ENCODE data around the gene CNTNAP4.

Gene CNTNAP4

GRCh38 chr16:76329106-76329505, 51.9 kb downstream of the CNTNAP4 start:
- POLR2A ChIA-PET, result no interaction called here
- no peak for TF ChIP-seq FOXA1 (IDR thresholded peaks at IDR 0.05)
- no peak for TF ChIP-seq HDGF (IDR thresholded peaks at IDR 0.05; ENCODE audit: borderline replicate concordance)
- no peak for TF ChIP-seq PKNOX1 (IDR thresholded peaks at IDR 0.05)
- no peak for TF ChIP-seq BHLHE40 (IDR thresholded peaks at IDR 0.05; ENCODE audit: borderline replicate concordance)
- no peak for TF ChIP-seq L3MBTL2 (conservative IDR thresholded peaks at IDR 0.05)
- TF ChIP-seq SUZ12 (IDR thresholded peaks at IDR 0.05), result no peak
- TF ChIP-seq FOXM1 (IDR thresholded peaks at IDR 0.05; ENCODE audit: borderline replicate concordance), result no peak
- no peak for TF ChIP-seq LEF1 (IDR thresholded peaks at IDR 0.05; ENCODE audit: borderline replicate concordance)
- no peak for TF ChIP-seq NFRKB (IDR thresholded peaks at IDR 0.05)
- no peak for TF ChIP-seq FOXK2 (IDR thresholded peaks at IDR 0.05)
- no peak for TF ChIP-seq TARDBP (IDR thresholded peaks at IDR 0.05)
- no peak for TF ChIP-seq ELF4 (IDR thresholded peaks at IDR 0.05)
- TF ChIP-seq ARNT (IDR thresholded peaks at IDR 0.05), result no peak
- no peak for TF ChIP-seq SP1 (IDR thresholded peaks at IDR 0.05)
- TF ChIP-seq ZNF384 (IDR thresholded peaks at IDR 0.05), result no peak
- no peak for TF ChIP-seq CTBP1 (IDR thresholded peaks at IDR 0.05; ENCODE audit: borderline replicate concordance)
- no peak for DNase-seq (ENCODE audit: extremely low spot score)
- CTCF ChIA-PET, result no interaction called here

GRCh38 chr16:76335180-76335974, 58.2 kb downstream of the CNTNAP4 start:
- POLR2A ChIA-PET, result no interaction called here
- CTCF ChIA-PET, result no interaction called here
- TF ChIP-seq NFRKB (IDR thresholded peaks at IDR 0.05), result no peak
- TF ChIP-seq FOXK2 (IDR thresholded peaks at IDR 0.05), result no peak
- no peak for TF ChIP-seq SP1 (IDR thresholded peaks at IDR 0.05)
- no peak for TF ChIP-seq HDGF (IDR thresholded peaks at IDR 0.05; ENCODE audit: borderline replicate concordance)
- no peak for TF ChIP-seq ZNF384 (IDR thresholded peaks at IDR 0.05)
- no peak for TF ChIP-seq ARNT (IDR thresholded peaks at IDR 0.05)
- TF ChIP-seq TARDBP (IDR thresholded peaks at IDR 0.05), result no peak
- TF ChIP-seq ELF4 (IDR thresholded peaks at IDR 0.05), result no peak
- no peak for TF ChIP-seq FOXM1 (IDR thresholded peaks at IDR 0.05; ENCODE audit: borderline replicate concordance)
- no peak for TF ChIP-seq SUZ12 (IDR thresholded peaks at IDR 0.05)
- no peak for TF ChIP-seq L3MBTL2 (conservative IDR thresholded peaks at IDR 0.05)
- no peak for TF ChIP-seq CTBP1 (IDR thresholded peaks at IDR 0.05; ENCODE audit: borderline replicate concordance)
- no peak for DNase-seq (ENCODE audit: extremely low spot score)

GRCh38 chr16:76336112-76336511, 58.9 kb downstream of the CNTNAP4 start:
- no peak for DNase-seq (ENCODE audit: extremely low spot score)
- TF ChIP-seq FOXK2 (IDR thresholded peaks at IDR 0.05) (no peak), ZNF384 (IDR thresholded peaks at IDR 0.05) (no peak), FOXA1 (IDR thresholded peaks at IDR 0.05) (no peak), NFRKB (IDR thresholded peaks at IDR 0.05) (no peak), ARNT (IDR thresholded peaks at IDR 0.05) (no peak), BHLHE40 (IDR thresholded peaks at IDR 0.05; ENCODE audit: borderline replicate concordance) (no peak), ELF4 (IDR thresholded peaks at IDR 0.05) (no peak), TARDBP (IDR thresholded peaks at IDR 0.05) (no peak), SUZ12 (IDR thresholded peaks at IDR 0.05) (no peak), PKNOX1 (IDR thresholded peaks at IDR 0.05) (no peak), SP1 (IDR thresholded peaks at IDR 0.05) (no peak), FOXM1 (IDR thresholded peaks at IDR 0.05; ENCODE audit: borderline replicate concordance) (no peak), HDGF (IDR thresholded peaks at IDR 0.05; ENCODE audit: borderline replicate concordance) (no peak), LEF1 (IDR thresholded peaks at IDR 0.05; ENCODE audit: borderline replicate concordance) (no peak), CTBP1 (IDR thresholded peaks at IDR 0.05; ENCODE audit: borderline replicate concordance) (no peak), L3MBTL2 (conservative IDR thresholded peaks at IDR 0.05) (no peak)
- CTCF ChIA-PET, result no interaction called here
- POLR2A ChIA-PET, result no interaction called here

GRCh38 chr16:76338472-76338871, 61.3 kb downstream of the CNTNAP4 start:
- no peak for DNase-seq (ENCODE audit: extremely low spot score)
- ChIA-PET CTCF (no interaction called here), POLR2A (no interaction called here)
- no peak for TF ChIP-seq CTBP1 (IDR thresholded peaks at IDR 0.05; ENCODE audit: borderline replicate concordance)
- TF ChIP-seq ELF4 (IDR thresholded peaks at IDR 0.05), result no peak
- TF ChIP-seq FOXA1 (IDR thresholded peaks at IDR 0.05), result no peak
- no peak for TF ChIP-seq PKNOX1 (IDR thresholded peaks at IDR 0.05)
- TF ChIP-seq FOXM1 (IDR thresholded peaks at IDR 0.05; ENCODE audit: borderline replicate concordance), result no peak
- TF ChIP-seq ARNT (IDR thresholded peaks at IDR 0.05), result no peak
- no peak for TF ChIP-seq L3MBTL2 (conservative IDR thresholded peaks at IDR 0.05)
- no peak for TF ChIP-seq NFRKB (IDR thresholded peaks at IDR 0.05)
- no peak for TF ChIP-seq TARDBP (IDR thresholded peaks at IDR 0.05)
- no peak for TF ChIP-seq BHLHE40 (IDR thresholded peaks at IDR 0.05; ENCODE audit: borderline replicate concordance)
- no peak for TF ChIP-seq SP1 (IDR thresholded peaks at IDR 0.05)
- no peak for TF ChIP-seq LEF1 (IDR thresholded peaks at IDR 0.05; ENCODE audit: borderline replicate concordance)
- no peak for TF ChIP-seq ZNF384 (IDR thresholded peaks at IDR 0.05)

- ChIA-PET POLR2A (no interaction called here), CTCF (no interaction called here)
- TF ChIP-seq SUZ12 (IDR thresholded peaks at IDR 0.05), result no peak
- no peak for TF ChIP-seq HDGF (IDR thresholded peaks at IDR 0.05; ENCODE audit: borderline replicate concordance)
- no peak for TF ChIP-seq TARDBP (IDR thresholded peaks at IDR 0.05)
- no peak for TF ChIP-seq ELF4 (IDR thresholded peaks at IDR 0.05)
- no peak for TF ChIP-seq FOXM1 (IDR thresholded peaks at IDR 0.05; ENCODE audit: borderline replicate concordance)
- TF ChIP-seq ARNT (IDR thresholded peaks at IDR 0.05), result no peak
- TF ChIP-seq L3MBTL2 (conservative IDR thresholded peaks at IDR 0.05), result no peak
- no peak for TF ChIP-seq LEF1 (IDR thresholded peaks at IDR 0.05; ENCODE audit: borderline replicate concordance)
- no peak for TF ChIP-seq BHLHE40 (IDR thresholded peaks at IDR 0.05; ENCODE audit: borderline replicate concordance)
- no peak for TF ChIP-seq SP1 (IDR thresholded peaks at IDR 0.05)
- no peak for TF ChIP-seq PKNOX1 (IDR thresholded peaks at IDR 0.05)
- TF ChIP-seq ZNF384 (IDR thresholded peaks at IDR 0.05), result no peak
- no peak for TF ChIP-seq CTBP1 (IDR thresholded peaks at IDR 0.05; ENCODE audit: borderline replicate concordance)
- TF ChIP-seq FOXA1 (IDR thresholded peaks at IDR 0.05), result no peak
- TF ChIP-seq FOXK2 (IDR thresholded peaks at IDR 0.05), result no peak
- no peak for TF ChIP-seq NFRKB (IDR thresholded peaks at IDR 0.05)
- no peak for DNase-seq (ENCODE audit: extremely low spot score)
Measured at GRCh38 chr16:76343769-76344168, 66.6 kb downstream of the CNTNAP4 start.
